ENCODE measurements around the gene ABHD17C. TPM values are rescaled to one million over a fixed set of nuclear protein-coding genes. Genes with fewer than 3 reads are reported as not detected.

The ABHD17C gene
- total RNA-seq, 4 donors from 2014 or later, result 18.7 to 37.1 (median 27.1) TPM

GRCh38 chr15:80709542-80709941 is 14.4 kb downstream of the ABHD17C start:
- Histone ChIP-seq H3K27ac (peak overlapping the region; percentile 39 to 51 (median 46)), H3K4me1 (peaks cover 7 to 60% (median 18%) of the 10 kb centered on the region in 3 donors), H3K36me3 (no peaks in the 10 kb centered on the region), H3K4me3 (no peak overlapping the region), H3K27me3 (no peaks in the 10 kb centered on the region), H3K9me3 (no peaks in the 10 kb centered on the region)
- intact Hi-C loops (cut with DNase I), result no loop called here
- 39 to 61% methylated on average over 6 of the region's 6 CpGs for WGBS, 2 donors
- TF ChIP-seq CTCF (IDR thresholded peaks at IDR 0.05) (no peak), POLR2A (IDR thresholded peaks at IDR 0.05) (no peak)
- no peak for DNase-seq

DNA sequence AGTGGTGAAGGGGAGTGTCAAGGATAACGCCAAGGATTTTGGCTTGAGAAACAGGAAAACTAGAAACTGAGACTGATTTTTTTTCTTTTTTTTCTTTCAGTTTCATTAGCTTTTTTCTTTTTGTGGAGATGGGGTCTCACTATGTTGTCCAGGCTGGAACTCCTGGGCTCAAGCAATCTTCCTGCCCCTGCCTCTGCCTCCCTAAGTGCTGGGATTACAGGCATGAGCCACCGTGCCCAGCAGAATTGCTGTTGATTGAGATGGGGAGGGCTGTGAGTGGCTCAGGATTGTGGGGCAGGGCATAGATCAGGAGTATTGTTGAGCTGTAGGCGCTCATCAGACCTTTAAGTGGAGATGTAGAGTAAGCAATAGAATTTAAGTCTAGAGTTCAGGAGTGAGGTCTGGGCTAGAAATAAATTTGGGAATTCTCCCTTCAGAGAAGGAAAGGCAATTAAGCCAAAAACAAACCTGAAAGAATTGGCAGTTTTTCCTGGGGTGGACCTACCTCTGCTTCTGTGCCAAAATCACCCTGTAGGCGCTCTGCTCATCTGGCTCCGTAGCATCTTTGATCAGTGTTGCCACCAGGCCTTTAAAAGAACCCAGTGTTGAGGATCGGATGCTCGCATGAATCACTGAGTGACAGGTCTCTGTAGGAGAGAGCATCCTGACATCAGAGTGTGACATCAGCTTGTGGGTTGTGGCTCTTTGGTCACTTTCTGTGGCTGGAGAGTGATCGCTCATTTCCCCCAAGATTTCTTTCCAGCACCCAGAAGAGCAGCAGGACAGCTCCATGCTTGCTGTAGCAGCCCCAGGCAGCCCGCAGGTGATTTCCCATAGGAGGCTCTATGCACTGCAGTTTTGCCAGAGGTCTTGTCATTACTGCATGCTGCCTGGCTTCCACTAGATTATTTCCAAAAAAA is 15.8 kb downstream of the ABHD17C start:
- no peak for DNase-seq
- Histone ChIP-seq H3K27me3 (no peaks in the 10 kb centered on the region), H3K27ac (peak overlapping the region in 2 of 4 donors; percentile 16 to 51), H3K4me3 (no peak overlapping the region), H3K36me3 (no peaks in the 10 kb centered on the region), H3K9me3 (no peaks in the 10 kb centered on the region), H3K4me1 (peaks cover 7 to 49% (median 18%) of the 10 kb centered on the region in 3 donors)
- TF ChIP-seq CTCF (IDR thresholded peaks at IDR 0.05), result no peak
- TF ChIP-seq POLR2A (IDR thresholded peaks at IDR 0.05), result no peak
- WGBS, 2 donors, result 37 to 48% methylated on average over 4 to 9 of the region's 9 CpGs
- intact Hi-C loops (cut with DNase I), result loop anchor here (10.0 kb wide), 1 partner anchor 64 kb away; the partner anchor contains the start of gene CEMIP

DNA sequence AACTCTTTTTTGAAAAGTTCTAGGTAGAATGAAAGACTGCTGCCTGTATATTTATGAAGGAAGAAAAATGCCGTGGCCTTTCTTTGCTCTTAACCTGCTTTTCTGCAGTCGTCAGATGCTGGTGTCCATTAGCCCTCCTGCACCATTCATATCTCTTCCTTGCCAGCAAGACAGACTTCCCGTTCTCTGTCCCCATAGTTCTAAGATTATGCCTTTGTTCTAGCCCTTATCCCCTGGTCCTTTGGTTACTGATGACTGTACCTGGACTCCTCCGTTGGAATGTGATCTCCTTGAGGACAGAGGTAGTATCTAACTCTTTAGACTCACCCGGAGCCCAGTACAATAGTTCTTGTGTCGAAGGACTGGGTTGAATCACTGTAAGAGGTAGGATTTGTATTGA is 16.8 kb downstream of the ABHD17C start:
- Histone ChIP-seq H3K4me3 (no peak overlapping the region), H3K9me3 (no peaks in the 10 kb centered on the region), H3K27me3 (no peaks in the 10 kb centered on the region), H3K4me1 (peaks cover 7 to 47% (median 18%) of the 10 kb centered on the region in 3 donors), H3K36me3 (no peaks in the 10 kb centered on the region), H3K27ac (no peak overlapping the region)
- TF ChIP-seq CTCF (IDR thresholded peaks at IDR 0.05), result no peak
- TF ChIP-seq POLR2A (IDR thresholded peaks at IDR 0.05), result no peak
- no peak for DNase-seq
- intact Hi-C loops (cut with DNase I), result loop anchor here (10.0 kb wide), 1 partner anchor 63 kb away; the partner anchor contains the start of gene CEMIP
- WGBS, 2 donors, result 73 to 84% methylated on average over 6 of the region's 6 CpGs

- Histone ChIP-seq H3K4me1 (peaks cover 7 to 36% (median 18%) of the 10 kb centered on the region in 3 donors), H3K36me3 (no peaks in the 10 kb centered on the region), H3K27ac (no peak overlapping the region), H3K4me3 (no peak overlapping the region), H3K9me3 (no peaks in the 10 kb centered on the region), H3K27me3 (no peaks in the 10 kb centered on the region)
- DNase-seq, result no peak
- intact Hi-C loops (cut with DNase I), result loop anchor here (10.0 kb wide), 1 partner anchor 62 kb away; the partner anchor contains the start of gene CEMIP
- WGBS, 2 donors, result 88 to 94% methylated on average over 4 of the region's 4 CpGs
- TF ChIP-seq POLR2A (IDR thresholded peaks at IDR 0.05), result no peak
- TF ChIP-seq CTCF (IDR thresholded peaks at IDR 0.05), result no peak
Observed at GRCh38 chr15:80712956-80713355, 17.8 kb downstream of the ABHD17C start.

DNA sequence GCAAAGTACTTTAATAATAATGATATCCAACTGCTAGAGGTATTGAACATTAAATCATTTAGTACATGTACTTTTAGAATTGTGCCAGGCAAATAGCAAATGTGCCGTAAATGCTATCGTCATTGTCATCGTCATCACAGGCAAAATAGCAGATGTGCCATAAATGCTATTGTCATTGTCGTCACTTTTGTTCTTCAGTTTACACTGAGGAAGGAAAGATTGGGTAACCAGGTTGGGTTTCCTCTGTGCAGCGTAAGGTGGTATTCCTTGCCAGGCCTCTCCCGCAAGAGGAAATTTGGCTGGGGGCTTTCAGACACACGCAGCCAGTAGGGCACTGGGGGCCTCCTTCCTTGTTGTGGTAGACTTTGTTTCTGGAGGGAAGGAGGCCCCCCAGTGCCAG is 26.4 kb downstream of the ABHD17C start:
- Histone ChIP-seq H3K27ac (no peak overlapping the region), H3K36me3 (peaks cover 0 to 20% (median 0%) of the 10 kb centered on the region in 3 donors), H3K4me3 (no peak overlapping the region), H3K27me3 (no peaks in the 10 kb centered on the region), H3K9me3 (no peaks in the 10 kb centered on the region), H3K4me1 (no peaks in the 10 kb centered on the region)
- no peak for TF ChIP-seq CTCF (IDR thresholded peaks at IDR 0.05)
- intact Hi-C loops (cut with DNase I), result no loop called here
- 75 to 77% methylated on average over 5 to 7 of the region's 7 CpGs for WGBS, 2 donors
- DNase-seq, result no peak
